Measurements from ENCODE around the gene PLP2. TPM values are rescaled to one million over a fixed set of nuclear protein-coding genes. Genes with fewer than 3 reads are reported as not detected.
A peak's percentile ranks its signal among the peaks of the same experiment; 100 is the strongest.
"Not testable (repeated sequence)": the region's sequence is repeated elsewhere in the genome, so short reads cannot be mapped to it uniquely, and the experiment has no call there.

Gene PLP2
- 94.5 and 137 TPM in 2 replicates for total RNA-seq (2014; rRNA removed; shearing (Covaris generic))

- DNase-seq (ENCODE audit: low spot score), result peak; percentile 64
Observed at GRCh38 chrX:49171752-49172279, at the start of gene PLP2. Gene PLP2, plus strand, starts transcription at chrX:49171898. Its CDS starts 103 bp downstream, at chrX:49172001.

GRCh38 chrX:49122499-49122898 lies 49.2 kb upstream of the PLP2 start:
- no peak for DNase-seq (ENCODE audit: low spot score)

- DNase-seq (ENCODE audit: low spot score), result not testable (repeated sequence)
Observed at GRCh38 chrX:49127742-49128258, 43.9 kb upstream of the PLP2 start.

- DNase-seq (ENCODE audit: low spot score), result no peak
Observed at GRCh38 chrX:49129427-49129826, 42.3 kb upstream of the PLP2 start.

- not testable (repeated sequence) for DNase-seq (ENCODE audit: low spot score)
Observed at GRCh38 chrX:49132275-49132674, 39.4 kb upstream of the PLP2 start.

- no peak for DNase-seq (ENCODE audit: low spot score)
Observed at GRCh38 chrX:49133759-49134158, 37.9 kb upstream of the PLP2 start.

GRCh38 chrX:49137492-49137891 lies 34.2 kb upstream of the PLP2 start:
- no peak for DNase-seq (ENCODE audit: low spot score)

- no peak for DNase-seq (ENCODE audit: low spot score)
Observed at GRCh38 chrX:49139713-49140112, 32.0 kb upstream of the PLP2 start.

GRCh38 chrX:49142264-49142663 lies 29.4 kb upstream of the PLP2 start:
- not testable (repeated sequence) for DNase-seq (ENCODE audit: low spot score)

- not testable (repeated sequence) for DNase-seq (ENCODE audit: low spot score)
Observed at GRCh38 chrX:49143154-49143553, 28.5 kb upstream of the PLP2 start.

- DNase-seq (ENCODE audit: low spot score), result no peak
Observed at GRCh38 chrX:49147282-49147681, 24.4 kb upstream of the PLP2 start.

- no peak for DNase-seq (ENCODE audit: low spot score)
Observed at GRCh38 chrX:49147936-49148335, 23.8 kb upstream of the PLP2 start.

- DNase-seq (ENCODE audit: low spot score), result not testable (repeated sequence)
Observed at GRCh38 chrX:49148390-49149100, 23.2 kb upstream of the PLP2 start.

- not testable (repeated sequence) for DNase-seq (ENCODE audit: low spot score)
Observed at GRCh38 chrX:49149291-49149690, 22.4 kb upstream of the PLP2 start.

- DNase-seq (ENCODE audit: low spot score), result no peak
Observed at GRCh38 chrX:49153467-49153866, 18.2 kb upstream of the PLP2 start.

GRCh38 chrX:49155243-49155899 lies 16.3 kb upstream of the PLP2 start:
- DNase-seq (ENCODE audit: low spot score), result no peak

GRCh38 chrX:49155900-49156837 lies 15.5 kb upstream of the PLP2 start:
- peak; percentile 69 for DNase-seq (ENCODE audit: low spot score)

GRCh38 chrX:49157194-49157593 lies 14.5 kb upstream of the PLP2 start:
- no peak for DNase-seq (ENCODE audit: low spot score)

GRCh38 chrX:49160908-49161307 lies 10.8 kb upstream of the PLP2 start:
- DNase-seq (ENCODE audit: low spot score), result no peak

- no peak for DNase-seq (ENCODE audit: low spot score)
Observed at GRCh38 chrX:49161632-49162031, 10.1 kb upstream of the PLP2 start.

- DNase-seq (ENCODE audit: low spot score), result no peak
Observed at GRCh38 chrX:49162620-49163019, 9.1 kb upstream of the PLP2 start, which contains the start of gene MAGIX. Gene MAGIX, plus strand, starts transcription at chrX:49162758. Its CDS starts 132 bp downstream, at chrX:49162890.

Measured in H4 (cell line).